HEK293T (cell line): ENCODE results near the gene TPGS2.

ENCODE experiments used
- ARNT ChIP-seq: fragments of 450-650 bp; IDR thresholded peaks from 2 replicates; pipeline ENCODE4 v1.6.1; 2017; ENCODE audit warnings: mild to moderate bottlenecking
- BHLHE40 ChIP-seq: fragments of 450-650 bp; IDR thresholded peaks from 2 replicates; pipeline ENCODE4 v1.6.1; 2016; ENCODE audit warnings: mild to moderate bottlenecking, moderate library complexity, borderline replicate concordance
- CTBP1 ChIP-seq: fragments of 450-650 bp; IDR thresholded peaks from 2 replicates; pipeline ENCODE4 v1.6.1; 2016; ENCODE audit warnings: borderline replicate concordance
- ELF4 ChIP-seq: fragments of 450-650 bp; IDR thresholded peaks from 2 replicates; pipeline ENCODE4 v1.6.1; 2017; ENCODE audit warnings: antibody characterized with exemption
- FOXK2 ChIP-seq: fragments of 450-650 bp; IDR thresholded peaks from 2 replicates; pipeline ENCODE4 v1.6.1; 2016; ENCODE audit warnings: mild to moderate bottlenecking
- FOXM1 ChIP-seq: fragments of 450-650 bp; IDR thresholded peaks from 2 replicates; pipeline ENCODE4 v1.6.1; 2017; ENCODE audit warnings: mild to moderate bottlenecking, borderline replicate concordance
- HDGF ChIP-seq: fragments of 450-650 bp; IDR thresholded peaks from 2 replicates; pipeline ENCODE4 v1.6.1; 2017; ENCODE audit warnings: antibody characterized with exemption, borderline replicate concordance
- L3MBTL2 ChIP-seq: fragments of 450-650 bp; conservative IDR thresholded peaks from 2 replicates; pipeline ENCODE4 v1.6.1; 2016; ENCODE audit warnings: mild to moderate bottlenecking
- LEF1 ChIP-seq: fragments of 450-650 bp; IDR thresholded peaks from 2 replicates; pipeline ENCODE4 v1.6.1; 2017; ENCODE audit warnings: mild to moderate bottlenecking, borderline replicate concordance
- NFRKB ChIP-seq: fragments of 450-650 bp; IDR thresholded peaks from 2 replicates; pipeline ENCODE4 v1.6.1; 2016; ENCODE audit warnings: mild to moderate bottlenecking, moderate library complexity
- SP1 ChIP-seq: fragments of 450-650 bp; IDR thresholded peaks from 2 replicates; pipeline ENCODE4 v1.6.1; 2017
- SUZ12 ChIP-seq: fragments of 450-650 bp; IDR thresholded peaks from 2 replicates; pipeline ENCODE4 v1.6.1; 2016; ENCODE audit warnings: mild to moderate bottlenecking
- TARDBP ChIP-seq: fragments of 450-650 bp; IDR thresholded peaks from 2 replicates; pipeline ENCODE4 v1.6.1; 2016
- ZNF384 ChIP-seq: fragments of 450-650 bp; IDR thresholded peaks from 2 replicates; pipeline ENCODE4 v1.6.1; 2016

DNA sequence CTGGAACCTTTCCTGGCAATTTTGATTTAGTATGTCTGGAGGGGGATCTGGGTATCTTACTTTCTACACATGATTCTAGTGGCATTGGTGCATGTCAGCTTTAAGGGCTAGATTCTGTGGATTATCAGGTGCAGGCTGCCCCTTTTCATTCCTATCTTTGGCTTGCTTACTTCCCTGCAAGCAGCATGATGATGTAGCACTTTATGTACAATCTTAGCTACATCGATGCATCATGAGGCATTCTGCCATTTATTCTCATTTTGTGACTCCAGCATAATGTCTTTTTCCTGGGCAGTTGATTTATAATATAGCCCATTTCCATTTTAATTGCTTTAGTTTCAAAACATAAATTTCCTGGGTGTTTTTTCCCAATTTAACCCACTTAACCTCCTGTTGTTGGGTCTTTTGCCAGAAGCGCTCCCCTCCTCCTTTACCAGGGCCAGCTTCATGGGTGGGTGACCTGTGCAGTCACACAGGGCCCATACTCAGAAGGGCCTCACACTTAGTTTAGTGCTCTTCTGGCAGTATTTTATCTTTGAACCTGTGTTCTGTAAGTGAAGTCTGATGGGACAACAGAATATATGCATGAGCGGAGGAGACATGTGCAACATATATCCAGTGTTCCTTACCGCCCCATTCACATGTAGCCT, 36.0 kb downstream of the TPGS2 start:
- TF ChIP-seq SP1 (no peak), NFRKB (no peak), ELF4 (no peak), TARDBP (no peak), CTBP1 (no peak), HDGF (no peak), FOXM1 (no peak), SUZ12 (no peak), FOXK2 (no peak), ARNT (no peak), ZNF384 (no peak), LEF1 (no peak), BHLHE40 (no peak), L3MBTL2 (no peak)
